ENCODE measurements around the gene PATZ1. TPM values are rescaled to one million over a fixed set of nuclear protein-coding genes. Genes with fewer than 3 reads are reported as not detected.

PATZ1 gene
- total and polyA plus RNA-seq, 7 donors = 3.7 to 21.4 (median 17.4) TPM

GRCh38 chr22:31377612-31378011 is 31.5 kb upstream of the PATZ1 start:
- Histone ChIP-seq H3K9me3 (no peaks in the 10 kb centered on the region), H3K4me3 (no peak overlapping the region), H3K4me1 (no peaks in the 10 kb centered on the region), H3K36me3 (no peaks in the 10 kb centered on the region), H3K27me3 (no peaks in the 10 kb centered on the region), H3K27ac (no peak overlapping the region)
- WGBS, 2 donors = 81 to 86% methylated on average over 3 of the region's 3 CpGs
- intact Hi-C loops (cut with DNase I) = no loop called here
- DNase-seq = no peak
- TF ChIP-seq EP300 (IDR thresholded peaks at IDR 0.05) = no peak
- no peak for TF ChIP-seq CTCF (IDR thresholded peaks at IDR 0.05)
- TF ChIP-seq POLR2AphosphoS5 (IDR thresholded peaks at IDR 0.05) = no peak
- TF ChIP-seq POLR2A (IDR thresholded peaks at IDR 0.05) = no peak

GRCh38 chr22:31367426-31367825 is 21.3 kb upstream of the PATZ1 start:
- H3K4me3 ChIP-seq = no peak overlapping the region
- intact Hi-C loops (cut with DNase I) = no loop called here
- H3K4me1 ChIP-seq = no peaks in the 10 kb centered on the region
- H3K27ac ChIP-seq = no peak overlapping the region
- no peaks in the 10 kb centered on the region for H3K27me3 ChIP-seq
- no peak for TF ChIP-seq POLR2A (IDR thresholded peaks at IDR 0.05)
- TF ChIP-seq EP300 (IDR thresholded peaks at IDR 0.05) = no peak
- TF ChIP-seq POLR2AphosphoS5 (IDR thresholded peaks at IDR 0.05) = no peak
- no peak for TF ChIP-seq CTCF (IDR thresholded peaks at IDR 0.05)
- no peaks in the 10 kb centered on the region for H3K36me3 ChIP-seq
- no peak for DNase-seq
- no peaks in the 10 kb centered on the region for H3K9me3 ChIP-seq
- WGBS, 2 donors = 63 to 77% methylated on average over 3 of the region's 3 CpGs

- DNase-seq = no peak
- H3K36me3 ChIP-seq = no peaks in the 10 kb centered on the region
- H3K4me3 ChIP-seq = no peak overlapping the region
- intact Hi-C loops (cut with DNase I) = no loop called here
- H3K4me1 ChIP-seq = no peaks in the 10 kb centered on the region
- WGBS, 2 donors = 72 to 79% methylated on average over 3 of the region's 3 CpGs
- TF ChIP-seq CTCF (IDR thresholded peaks at IDR 0.05) (no peak), POLR2AphosphoS5 (IDR thresholded peaks at IDR 0.05) (no peak), POLR2A (IDR thresholded peaks at IDR 0.05) (no peak), EP300 (IDR thresholded peaks at IDR 0.05) (no peak)
- no peak overlapping the region for H3K27ac ChIP-seq
- no peaks in the 10 kb centered on the region for H3K27me3 ChIP-seq
- no peaks in the 10 kb centered on the region for H3K9me3 ChIP-seq
Measured at GRCh38 chr22:31363885-31364465, 17.8 kb upstream of the PATZ1 start.

GRCh38 chr22:31361743-31362142 is 15.6 kb upstream of the PATZ1 start:
- Histone ChIP-seq H3K36me3 (no peaks in the 10 kb centered on the region), H3K27me3 (no peaks in the 10 kb centered on the region), H3K4me3 (no peak overlapping the region), H3K4me1 (no peaks in the 10 kb centered on the region), H3K27ac (no peak overlapping the region), H3K9me3 (no peaks in the 10 kb centered on the region)
- intact Hi-C loops (cut with DNase I) = no loop called here
- WGBS, 2 donors = 89 to 97% methylated on average over 1 of the region's 1 CpG
- no peak for DNase-seq
- TF ChIP-seq POLR2AphosphoS5 (IDR thresholded peaks at IDR 0.05) (no peak), CTCF (IDR thresholded peaks at IDR 0.05) (no peak), POLR2A (IDR thresholded peaks at IDR 0.05) (no peak), EP300 (IDR thresholded peaks at IDR 0.05) (no peak)

- WGBS, 2 donors = 92 to 96% methylated on average over 1 of the region's 1 CpG
- H3K9me3 ChIP-seq = no peaks in the 10 kb centered on the region
- intact Hi-C loops (cut with DNase I) = no loop called here
- H3K36me3 ChIP-seq = no peaks in the 10 kb centered on the region
- no peak overlapping the region for H3K4me3 ChIP-seq
- H3K4me1 ChIP-seq = no peaks in the 10 kb centered on the region
- H3K27ac ChIP-seq = no peak overlapping the region
- no peak for TF ChIP-seq POLR2AphosphoS5 (IDR thresholded peaks at IDR 0.05)
- no peak for TF ChIP-seq EP300 (IDR thresholded peaks at IDR 0.05)
- no peak for TF ChIP-seq POLR2A (IDR thresholded peaks at IDR 0.05)
- DNase-seq = no peak
- H3K27me3 ChIP-seq = peaks cover 0 to 4% (median 0%) of the 10 kb centered on the region in 3 donors
Measured at GRCh38 chr22:31360029-31360428, 13.9 kb upstream of the PATZ1 start.
